GM21717 (cell line): ENCODE measurements around the gene RNU7-1.

Experiments
- ATAC-seq: cut with Tn5 transposase; IDR thresholded peaks from one replicate; pipeline ENCODE4 v1.9.1; 2021; ENCODE audit warnings: mild to moderate bottlenecking, moderate library complexity; ENCODE audit not compliant: unreplicated experiment

The RNU7-1 gene

DNA sequence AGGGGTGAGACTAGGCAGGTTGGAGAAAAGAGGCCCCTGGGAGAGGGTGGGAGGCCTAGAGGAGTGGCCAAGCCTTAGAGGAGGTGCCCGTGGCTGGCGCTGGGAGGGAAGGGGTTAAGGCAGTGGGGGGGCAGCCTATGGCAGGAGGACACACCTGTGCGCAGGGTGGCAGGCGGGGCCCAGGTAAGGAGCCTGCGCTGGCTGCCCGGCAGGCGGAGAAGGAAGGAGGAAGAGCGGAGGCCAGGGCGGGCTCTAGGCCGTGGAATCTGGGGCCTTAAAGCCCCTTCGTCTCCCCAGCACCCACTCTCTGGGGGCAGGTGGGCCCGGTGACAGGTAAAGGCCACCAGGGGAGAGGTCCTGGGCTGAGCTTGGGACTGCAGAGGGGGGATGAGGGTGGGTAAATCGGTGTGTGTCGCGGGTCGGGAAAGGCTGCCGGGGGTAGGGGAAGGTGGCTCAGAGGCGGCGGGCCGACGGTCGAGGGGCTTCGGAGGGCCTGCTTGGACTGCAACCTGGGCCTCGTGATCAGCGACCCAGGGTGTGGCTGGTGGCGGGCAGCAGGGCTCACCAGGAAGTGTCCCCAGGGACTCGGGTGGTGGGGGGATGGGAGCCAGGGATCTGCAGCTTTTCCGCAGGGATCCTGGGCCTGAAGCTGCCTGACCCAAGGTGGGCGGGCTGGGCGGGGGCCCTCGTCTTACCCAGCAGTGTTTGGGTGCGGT, 19.6 kb downstream of the RNU7-1 start:
- ATAC-seq, result no peak

DNA sequence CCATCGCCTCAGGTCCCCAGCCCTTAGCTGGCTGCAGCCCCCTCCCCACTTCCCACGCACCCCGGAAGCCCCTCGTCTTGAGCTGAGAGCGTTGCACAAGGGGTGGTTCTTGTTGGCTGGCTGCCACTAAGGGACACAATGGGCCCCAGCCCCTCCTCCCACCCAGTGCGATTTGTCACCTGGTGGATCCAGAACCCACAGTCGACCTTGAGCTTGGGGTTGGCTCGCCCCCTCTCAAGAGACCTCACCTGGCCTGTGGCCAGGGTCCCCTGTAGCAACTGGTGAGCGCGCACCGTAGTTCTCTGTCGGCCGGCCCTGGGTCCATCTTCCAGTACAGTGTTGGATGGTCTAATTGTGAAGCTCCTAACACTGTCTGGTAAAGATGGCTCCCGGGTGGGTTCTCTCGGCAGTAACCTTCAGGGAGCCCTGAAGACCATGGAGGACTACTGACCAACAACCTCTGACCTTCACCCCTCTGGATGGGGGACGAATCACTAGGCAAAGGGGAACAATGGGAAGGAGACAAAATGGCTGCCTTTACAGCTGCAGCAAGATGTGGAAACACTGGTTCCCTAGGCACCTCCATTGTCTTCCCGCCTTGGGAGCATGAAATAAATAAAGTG, 20.3 kb downstream of the RNU7-1 start:
- no peak for ATAC-seq

DNA sequence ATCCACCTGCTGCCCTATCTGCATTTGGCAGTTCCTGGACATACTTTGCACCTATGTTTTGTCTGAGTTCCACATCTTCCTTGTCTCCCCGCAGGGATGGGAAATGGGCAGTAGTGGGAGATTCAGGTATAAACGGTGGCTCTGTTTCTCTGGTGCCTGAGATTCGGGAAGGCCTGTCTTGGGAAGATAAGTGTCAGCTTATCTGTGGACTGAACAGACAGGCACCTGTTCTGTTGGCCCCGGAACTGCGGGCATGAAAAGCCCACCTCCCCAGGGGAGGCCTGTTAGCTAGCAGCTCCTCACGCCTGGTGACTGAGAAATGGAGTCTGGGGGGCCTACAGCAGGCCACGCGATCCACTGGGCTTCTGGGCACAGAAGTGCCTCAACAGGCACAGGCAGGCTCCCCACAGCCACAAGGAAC, 21.0 kb downstream of the RNU7-1 start:
- no peak for ATAC-seq

DNA sequence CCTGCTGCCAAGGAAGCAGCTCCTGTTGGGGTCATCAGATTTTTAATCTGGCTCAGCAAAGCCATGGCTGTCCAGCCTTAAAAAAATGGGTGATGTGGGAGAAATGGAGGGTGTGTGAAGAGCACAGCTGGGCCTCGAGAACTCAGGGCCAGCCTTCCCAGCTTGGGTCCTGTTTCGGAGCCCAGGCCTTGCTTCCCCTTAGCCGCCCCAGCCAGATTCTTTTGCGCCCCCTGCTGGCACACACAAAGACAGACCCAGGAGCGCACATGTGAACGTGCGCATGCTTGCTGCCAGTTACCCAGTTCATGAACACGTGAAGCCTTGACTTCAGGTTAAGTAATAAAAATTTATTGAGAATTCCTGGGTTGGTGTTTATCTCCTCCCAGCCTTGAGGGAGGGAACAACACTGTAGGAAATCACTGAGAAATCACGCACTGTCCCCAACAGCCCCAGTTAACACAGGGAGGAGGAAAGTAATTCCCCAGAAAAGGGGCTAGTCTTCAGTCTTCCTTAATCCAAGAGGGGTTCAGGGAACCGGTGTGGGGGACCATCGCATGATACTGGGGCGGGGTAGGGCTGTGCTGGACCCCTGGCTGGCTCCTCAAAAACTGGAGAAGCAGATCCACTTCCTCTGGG, 21.5 kb downstream of the RNU7-1 start:
- no peak for ATAC-seq

DNA sequence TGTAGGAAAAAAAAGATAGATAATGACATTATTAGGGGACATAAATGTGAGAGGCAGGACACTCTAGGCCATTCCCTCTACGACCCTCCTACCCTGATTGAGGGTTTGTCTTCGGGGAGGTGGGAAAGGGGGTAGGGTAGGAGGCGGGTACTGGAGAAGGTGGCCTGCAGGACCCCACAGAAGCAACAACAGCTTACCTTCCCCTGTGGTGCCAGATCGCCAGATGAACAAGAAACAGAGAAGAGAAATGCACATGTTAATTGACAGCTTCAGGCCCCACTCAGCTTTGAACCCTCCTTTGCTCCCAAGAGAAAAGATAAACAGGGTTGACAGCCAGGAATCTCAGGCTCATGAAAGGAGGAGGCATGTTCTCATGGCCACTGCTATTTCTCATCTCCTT, 22.1 kb downstream of the RNU7-1 start:
- ATAC-seq, result no peak

DNA sequence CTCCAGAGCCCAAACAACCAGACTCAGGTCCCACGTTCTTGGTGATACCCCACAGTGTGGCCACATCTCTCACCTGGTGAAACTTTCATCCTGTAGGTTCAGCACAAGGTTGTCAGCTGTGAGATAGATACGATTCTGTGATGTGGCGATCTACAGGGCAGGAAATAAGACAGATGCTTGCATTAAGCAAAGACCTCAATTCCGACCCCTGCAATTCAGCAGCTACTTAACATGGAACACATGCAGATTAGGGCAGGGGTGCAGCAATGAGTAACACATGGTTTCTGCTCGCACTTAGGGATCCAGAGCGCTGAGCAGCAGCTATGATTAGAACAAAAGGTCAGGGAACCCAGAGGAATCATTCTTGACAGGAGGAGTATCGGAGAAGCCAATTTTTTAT, 22.7 kb downstream of the RNU7-1 start:
- ATAC-seq, result no peak

DNA sequence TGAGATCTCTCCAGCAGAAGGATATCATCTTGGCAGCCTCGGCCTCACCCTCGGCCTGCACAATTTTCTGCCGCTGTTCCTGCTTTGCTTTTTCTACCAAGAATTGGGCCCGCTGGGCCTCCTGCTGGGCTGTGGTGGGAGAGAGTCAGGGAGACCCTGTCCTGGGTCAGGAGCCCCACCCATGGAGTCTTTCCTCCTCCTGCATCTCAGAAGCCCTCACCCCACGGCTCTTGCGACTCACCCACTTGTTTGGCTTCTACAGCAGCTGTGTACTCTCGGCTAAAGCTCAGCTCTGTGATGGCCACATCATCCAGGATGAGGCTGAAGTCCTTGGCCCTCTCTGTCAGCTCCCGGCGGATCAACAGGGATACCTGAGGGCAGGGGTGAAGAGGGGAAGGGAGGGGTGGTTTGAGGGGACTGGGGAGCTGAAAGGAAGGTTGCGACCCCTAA, 24.1 kb downstream of the RNU7-1 start:
- no peak for ATAC-seq

DNA sequence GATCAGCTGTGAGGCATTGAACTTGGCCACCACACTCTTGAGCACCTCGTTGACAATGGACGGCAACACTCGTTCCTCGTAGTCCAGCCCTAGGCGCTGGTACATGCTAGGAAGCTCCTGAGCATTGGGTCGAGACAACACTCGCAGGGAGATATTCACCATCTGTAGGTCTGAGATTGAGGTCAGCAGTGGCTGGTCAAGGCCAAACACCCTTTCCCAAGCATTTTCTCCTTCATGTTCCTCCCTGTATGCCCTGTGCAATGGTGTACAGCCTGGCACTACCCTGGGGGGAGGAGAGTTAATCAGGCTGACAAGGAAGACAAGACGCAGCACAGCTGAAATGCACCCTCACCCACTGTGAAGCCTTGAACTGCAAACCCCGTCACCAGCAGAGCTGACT, 24.8 kb downstream of the RNU7-1 start:
- no peak for ATAC-seq

DNA sequence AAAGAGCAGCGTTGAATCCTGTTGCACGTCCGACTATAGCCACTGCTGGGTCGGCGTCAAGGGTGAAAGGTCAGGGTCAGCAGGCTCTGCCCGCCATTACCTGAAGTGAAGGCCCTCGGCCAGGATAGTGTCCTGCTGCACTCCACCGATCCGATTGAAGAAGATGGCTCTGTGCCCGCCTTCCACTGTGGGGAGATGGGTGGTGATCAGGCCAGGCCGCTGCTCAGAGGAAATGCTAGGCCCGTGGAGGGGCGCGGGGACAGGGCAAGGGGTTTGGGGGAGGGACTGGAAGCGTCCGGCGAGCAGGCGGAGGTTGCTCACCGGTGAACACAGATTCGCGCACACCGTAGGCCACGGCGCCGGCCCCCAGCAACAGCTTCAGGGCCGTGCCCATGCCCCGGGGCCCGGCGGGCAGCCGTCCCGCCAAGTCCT, 26.5 kb downstream of the RNU7-1 start:
- no peak for ATAC-seq

DNA sequence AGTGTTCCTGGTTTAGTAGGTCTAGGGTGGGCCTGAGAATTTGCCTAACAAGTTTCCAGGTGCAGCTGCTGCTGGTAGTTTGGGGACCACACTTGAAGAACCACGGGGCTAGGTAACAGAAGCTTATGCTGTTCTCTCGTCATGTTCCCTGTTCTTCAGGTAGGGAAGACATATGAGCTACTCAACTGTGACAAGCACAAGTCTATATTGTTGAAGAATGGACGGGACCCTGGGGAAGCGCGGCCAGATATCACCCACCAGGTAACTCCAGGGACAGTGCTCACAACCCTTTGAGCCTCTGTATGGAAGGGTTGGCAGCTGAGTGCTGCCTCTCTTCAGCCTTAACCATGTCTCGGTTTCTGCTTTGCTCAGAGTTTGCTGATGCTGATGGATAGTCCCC, 30.6 kb downstream of the RNU7-1 start:
- ATAC-seq, result no peak

DNA sequence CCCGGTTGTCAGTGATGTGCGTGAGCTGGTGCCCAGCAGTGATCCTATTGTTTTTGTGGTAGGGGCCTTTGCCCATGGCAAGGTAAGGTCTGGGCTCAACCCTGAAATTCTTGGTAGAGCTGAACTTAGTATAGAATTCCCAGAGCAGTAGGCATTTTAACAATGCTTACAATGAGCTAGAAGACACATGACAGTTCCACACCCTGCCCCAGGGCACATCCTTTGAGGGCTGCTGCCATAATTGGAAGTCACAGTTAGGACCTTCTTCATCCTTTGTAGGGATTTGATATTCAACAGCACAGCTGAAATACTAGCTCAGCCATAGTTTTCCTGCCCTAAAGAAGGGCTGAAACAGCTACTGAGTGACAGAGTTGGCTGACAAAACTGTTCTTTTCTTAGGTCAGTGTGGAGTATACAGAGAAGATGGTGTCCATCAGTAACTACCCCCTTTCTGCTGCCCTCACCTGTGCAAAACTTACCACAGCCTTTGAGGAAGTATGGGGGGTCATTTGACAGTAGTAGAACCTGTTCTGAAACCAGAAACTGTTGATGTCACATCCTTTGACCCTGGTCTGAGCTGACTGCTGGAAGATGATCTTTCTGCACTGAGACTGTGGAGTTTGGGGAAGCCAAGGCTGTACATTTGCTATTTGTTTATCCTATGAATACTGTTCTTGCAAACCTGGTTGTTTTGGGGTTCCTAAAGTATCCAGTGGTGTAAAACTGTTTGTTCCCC, 31.8 kb downstream of the RNU7-1 start:
- no peak for ATAC-seq

DNA sequence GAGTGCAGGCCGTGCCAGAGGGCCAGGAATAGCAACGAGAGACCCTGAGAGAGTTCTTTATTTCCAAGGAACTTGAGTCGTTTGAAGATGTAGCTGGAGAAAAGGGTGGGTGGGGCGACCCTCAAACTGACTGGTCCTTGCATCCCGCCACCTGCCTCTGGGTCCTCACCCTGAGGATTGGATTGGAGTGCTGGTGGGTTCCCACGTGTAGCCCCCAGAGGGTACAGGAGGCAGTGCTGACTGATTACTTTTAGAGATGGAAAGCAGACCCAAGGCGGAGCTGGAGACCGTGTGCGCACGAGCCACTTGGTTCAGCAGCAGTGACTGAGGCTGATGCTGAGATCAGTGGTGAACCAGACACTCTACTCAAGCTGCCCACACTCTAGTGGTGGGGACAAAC, 34.0 kb downstream of the RNU7-1 start:
- no peak for ATAC-seq

DNA sequence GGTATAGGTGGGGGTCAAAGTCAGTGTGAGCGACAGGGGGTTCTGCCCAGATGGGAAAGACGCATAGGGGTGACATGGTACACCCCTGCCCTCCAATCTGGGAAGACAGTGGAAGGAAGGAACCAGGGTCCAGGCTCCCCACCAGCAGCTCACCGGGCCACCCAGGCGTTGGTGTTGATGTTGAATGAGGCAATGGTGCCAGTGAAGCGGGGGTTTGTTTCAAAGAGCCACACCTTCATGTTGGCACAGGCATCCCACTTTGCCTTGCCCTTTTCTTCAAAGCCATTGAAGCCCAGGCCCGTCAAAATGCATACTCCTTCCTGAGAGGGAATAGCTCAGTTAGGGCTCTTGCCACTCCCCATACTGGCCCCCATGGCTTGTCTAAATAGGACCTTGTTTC, 34.6 kb downstream of the RNU7-1 start:
- ATAC-seq, result no peak

DNA sequence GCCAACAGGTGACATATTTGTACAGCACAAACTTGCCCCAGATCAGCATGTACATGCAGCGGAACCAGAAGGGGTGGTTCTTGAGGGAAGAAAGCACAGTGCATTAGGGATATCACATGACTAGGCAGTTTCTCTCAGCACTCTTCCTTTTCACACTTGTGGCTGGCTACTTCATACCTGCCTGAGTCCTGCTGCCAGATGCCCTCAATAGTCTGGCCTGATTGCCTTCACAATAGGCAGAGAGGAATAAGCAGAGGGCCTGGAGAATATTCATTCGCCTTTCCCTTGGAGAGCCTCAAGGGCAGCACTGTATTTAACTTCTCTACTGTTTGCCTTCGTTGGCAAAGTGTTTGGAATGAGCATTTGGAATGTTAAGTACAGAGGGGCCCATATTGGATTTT, 35.0 kb downstream of the RNU7-1 start:
- ATAC-seq, result no peak

DNA sequence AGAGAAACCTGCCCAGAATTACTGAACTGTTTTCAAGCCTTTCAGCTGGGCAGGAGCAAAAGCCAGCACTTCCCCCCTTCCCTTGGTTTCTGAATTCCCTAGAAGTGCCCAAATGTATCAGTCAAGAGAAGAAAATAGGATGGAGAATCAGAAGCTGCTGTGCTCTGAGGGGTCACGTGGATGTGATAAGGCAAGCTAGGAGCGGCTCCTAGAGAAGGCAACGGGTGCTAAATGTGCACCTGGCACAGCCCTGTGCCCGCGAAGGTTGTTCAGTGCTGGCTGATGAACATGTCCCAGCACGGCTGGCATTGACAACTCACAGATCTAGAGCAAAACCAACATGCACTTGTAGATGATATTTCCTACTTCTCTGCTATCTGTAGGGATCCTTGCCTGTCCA, 35.4 kb downstream of the RNU7-1 start:
- no peak for ATAC-seq

DNA sequence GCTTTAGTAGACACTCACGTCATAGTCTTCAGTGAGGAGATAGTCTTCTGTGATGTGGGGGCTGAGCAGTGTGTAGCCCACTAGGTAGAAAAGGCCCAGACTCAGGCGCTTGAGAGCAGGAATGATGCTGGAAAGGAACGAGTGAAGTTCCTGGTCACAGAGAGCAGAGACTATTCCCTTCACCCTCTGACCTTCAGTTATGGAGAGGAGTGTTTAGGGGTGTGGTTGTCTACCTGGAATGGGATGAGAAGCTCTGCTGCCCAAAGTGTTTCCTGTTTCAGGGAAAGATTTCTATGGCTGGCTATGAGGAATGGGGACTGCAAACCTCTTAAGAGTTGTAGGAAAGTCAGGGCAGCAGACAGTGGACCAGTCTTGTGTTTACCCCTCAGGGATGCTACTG, 35.8 kb downstream of the RNU7-1 start:
- no peak for ATAC-seq

DNA sequence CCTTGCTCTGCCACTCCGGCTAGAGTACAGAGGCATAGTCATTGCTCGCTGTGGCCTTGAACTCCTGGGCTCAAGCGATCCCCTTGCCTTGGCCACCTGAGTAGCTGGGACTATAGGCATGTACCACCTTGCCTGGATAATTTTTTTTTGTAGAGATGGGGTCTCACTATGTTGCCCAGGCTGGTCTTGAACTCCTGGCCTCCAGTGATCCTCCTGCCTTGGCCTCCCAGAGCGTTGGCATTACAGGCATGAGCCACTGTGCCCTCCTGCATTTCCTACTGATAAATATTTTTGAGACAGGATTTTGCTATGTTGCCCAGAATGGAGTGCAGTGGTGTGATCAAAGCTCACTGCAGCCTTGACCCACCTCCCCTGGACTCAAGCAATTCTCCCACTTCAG, 36.5 kb downstream of the RNU7-1 start:
- no peak for ATAC-seq

DNA sequence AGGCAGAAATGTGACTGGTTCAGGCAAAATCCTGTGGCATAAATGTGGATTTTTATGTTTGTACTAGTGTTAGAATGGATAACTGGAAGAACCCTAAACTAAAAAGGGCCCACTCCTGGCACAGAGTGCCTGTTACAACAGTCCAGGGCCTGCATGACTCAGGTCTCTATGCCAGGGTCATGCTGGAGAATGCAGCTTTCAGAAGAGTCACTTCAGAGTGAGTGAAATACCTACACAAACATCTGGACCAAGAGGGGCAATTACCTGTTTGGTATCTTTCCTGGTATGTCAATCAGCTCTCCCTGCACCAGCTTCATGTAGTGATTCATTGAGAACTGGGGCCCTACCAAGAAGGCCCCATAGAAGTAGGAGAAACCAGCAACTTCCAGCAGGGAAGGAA, 37.1 kb downstream of the RNU7-1 start:
- no peak for ATAC-seq

DNA sequence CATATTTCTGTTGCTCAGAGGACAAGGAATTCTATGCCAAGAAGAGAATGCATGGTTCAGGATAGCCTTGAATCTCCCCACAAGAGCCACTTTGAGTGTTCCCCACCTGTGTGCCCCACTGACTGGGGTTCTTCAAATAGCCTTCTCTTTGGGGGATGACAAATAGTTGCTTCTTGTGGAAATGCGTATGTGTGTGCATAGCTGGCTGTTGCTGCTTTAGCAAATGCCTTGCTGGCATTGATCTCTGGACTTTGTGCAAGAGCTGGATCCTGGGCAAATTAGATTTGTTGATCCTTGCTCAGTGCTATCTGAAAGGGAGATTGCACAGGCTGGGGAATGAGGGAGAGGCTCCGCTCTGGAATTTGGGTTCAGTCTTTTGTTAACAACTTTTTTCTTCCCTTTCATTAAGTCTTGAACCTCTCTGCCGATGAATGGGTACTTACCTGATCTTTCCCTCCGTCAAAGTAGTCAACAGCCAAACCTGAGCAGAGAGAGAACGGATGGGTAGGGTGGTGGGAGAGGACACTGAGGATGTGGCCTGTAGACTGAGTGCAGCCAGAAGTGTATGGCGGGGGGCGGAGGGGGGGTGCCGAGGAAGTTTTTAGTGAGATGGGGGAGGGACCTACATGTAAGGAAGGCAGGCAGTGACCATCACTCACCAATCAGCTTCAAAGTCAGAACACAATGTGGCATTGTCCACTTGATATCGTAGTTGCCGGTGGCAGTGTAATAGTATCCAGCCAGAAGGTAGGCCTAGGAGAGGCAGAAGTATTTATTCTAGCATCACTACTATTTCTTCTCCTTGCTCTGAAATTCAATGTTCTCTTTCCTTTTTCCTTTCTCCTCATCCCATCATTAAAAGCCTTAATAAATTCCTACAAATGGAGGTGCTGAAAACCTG, 37.8 kb downstream of the RNU7-1 start:
- ATAC-seq, result no peak

DNA sequence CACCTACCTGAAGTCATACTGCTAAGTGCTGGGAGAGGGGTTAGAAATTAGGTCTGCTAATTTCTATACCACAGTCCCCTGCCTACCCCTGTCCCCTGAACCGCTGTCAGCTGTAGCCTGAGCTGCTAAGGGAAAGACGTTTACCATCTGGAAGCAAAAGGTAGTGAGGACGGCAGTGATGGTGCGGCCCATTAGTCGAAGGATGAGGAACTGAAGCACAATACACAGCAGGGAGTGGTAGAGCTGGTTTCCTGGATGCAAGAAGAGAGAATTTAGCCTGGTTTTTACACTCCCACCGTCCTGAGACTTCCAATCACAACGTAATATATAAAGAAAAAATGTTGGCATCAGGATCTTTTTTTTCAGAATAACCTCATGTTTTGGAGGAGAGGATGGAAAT, 38.9 kb downstream of the RNU7-1 start:
- no peak for ATAC-seq
